HEK293 (cell line): ENCODE results near the gene SPATA31D3.

Experiments
- CTCF ChIA-PET: fragments of 350-600 bp; formaldehyde crosslinking; extraction: SDS; loops from one replicate; lab custom pipeline; 2021; ENCODE audit warnings: antibody characterized with exemption; lab: Yijun Ruan, JAX
- POLR2A ChIA-PET: fragments of 300-600 bp; formaldehyde crosslinking; extraction: SDS; loops from one replicate; lab custom pipeline; 2020; ENCODE audit warnings: antibody characterized with exemption, inconsistent platforms; lab: Yijun Ruan, JAX
- H3K27ac ChIP-seq: fragments of 200-500 bp; sonication (Bioruptor generic); 2 replicates; pipeline ENCODE4 v1.5.1; 2014; ENCODE audit warnings: low read depth, low read length, control low read depth, inconsistent platforms; ENCODE audit errors: extremely low read depth
- H3K36me3 ChIP-seq, 2 experiments: fragments of 200-500 bp in 1 of 2; sonication (Bioruptor generic) in 1 of 2; 1 replicate in 1 of 2; 2 replicates in 1 of 2; pipeline ENCODE4 v1.5.1; 2014 to 2017; ENCODE audit warnings: inconsistent platforms in 2 of 2, low read length in 2 of 2; ENCODE audit not compliant: control insufficient read depth in 2 of 2, insufficient read depth in 1 of 2
- H3K4me1 ChIP-seq: fragments of 200-500 bp; sonication (Bioruptor generic); 2 replicates; pipeline ENCODE4 v1.5.1; 2014; ENCODE audit warnings: mild to moderate bottlenecking, low read length, inconsistent platforms; ENCODE audit not compliant: control insufficient read depth, insufficient read depth
- H3K4me3 ChIP-seq: 2 replicates; pipeline ENCODE4 v1.5.1; 2011; ENCODE audit warnings: low read depth, mild to moderate bottlenecking, control low read depth, low read length, moderate library complexity
- H3K9me3 ChIP-seq: fragments of 200-500 bp; sonication (Bioruptor generic); 2 replicates; pipeline ENCODE4 v1.5.1; 2014; ENCODE audit warnings: low read depth, low read length, inconsistent platforms; ENCODE audit not compliant: control insufficient read depth, insufficient read depth
- HOXC10 ChIP-seq: sonication (generic); formaldehyde crosslinking; IDR thresholded peaks from 2 replicates; pipeline ENCODE4 v1.8.1; 2023; ENCODE audit warnings: mild to moderate bottlenecking, missing genetic modification reagents
- PATZ1 ChIP-seq: fragments of 450-650 bp; formaldehyde crosslinking; IDR thresholded peaks from 2 replicates; pipeline ENCODE4 v1.5.1; 2016; ENCODE audit warnings: missing biosample characterization, missing genetic modification characterization
- REST ChIP-seq: fragments of 450-650 bp; formaldehyde crosslinking; IDR thresholded peaks from 2 replicates; pipeline ENCODE4 v1.5.1; 2016; ENCODE audit warnings: missing biosample characterization, missing genetic modification characterization
- SETDB1 ChIP-seq: IDR thresholded peaks from one replicate; pipeline ENCODE4 v1.6.1; 2017; ENCODE audit warnings: mild to moderate bottlenecking, low read length, moderate library complexity, mixed read lengths; ENCODE audit not compliant: insufficient read length
- TRIM28 ChIP-seq: IDR thresholded peaks from 2 replicates; pipeline ENCODE4 v1.6.1; 2011; ENCODE audit warnings: low read length, control low read depth, borderline replicate concordance
- ZNF121 ChIP-seq: fragments of 450-650 bp; formaldehyde crosslinking; IDR thresholded peaks from 2 replicates; pipeline ENCODE4 v1.5.1; 2016; ENCODE audit warnings: missing biosample characterization, missing genetic modification characterization
- ZNF16 ChIP-seq: fragments of 450-650 bp; formaldehyde crosslinking; IDR thresholded peaks from 2 replicates; pipeline ENCODE4 v1.5.1; 2016; ENCODE audit warnings: low read depth, missing biosample characterization, missing genetic modification characterization
- ZNF169 ChIP-seq: fragments of 450-650 bp; formaldehyde crosslinking; IDR thresholded peaks from 2 replicates; pipeline ENCODE4 v1.5.1; 2016; ENCODE audit warnings: missing biosample characterization, missing genetic modification characterization
- ZNF221 ChIP-seq: fragments of 450-650 bp; formaldehyde crosslinking; IDR thresholded peaks from 2 replicates; pipeline ENCODE4 v1.5.1; 2017; ENCODE audit warnings: missing biosample characterization, missing genetic modification characterization, borderline replicate concordance
- ZNF280D ChIP-seq: fragments of 450-650 bp; formaldehyde crosslinking; IDR thresholded peaks from 2 replicates; pipeline ENCODE4 v1.5.1; 2016; ENCODE audit warnings: missing biosample characterization, missing genetic modification characterization
- ZNF585B ChIP-seq: fragments of 450-650 bp; formaldehyde crosslinking; IDR thresholded peaks from 2 replicates; pipeline ENCODE4 v1.5.1; 2016; ENCODE audit warnings: missing biosample characterization, missing genetic modification characterization
- ZNF645 ChIP-seq: fragments of 450-650 bp; formaldehyde crosslinking; IDR thresholded peaks from 2 replicates; pipeline ENCODE4; 2016; ENCODE audit warnings: missing biosample characterization, missing genetic modification characterization
- ZNF664 ChIP-seq: fragments of 450-650 bp; formaldehyde crosslinking; IDR thresholded peaks from 2 replicates; pipeline ENCODE4 v1.5.1; 2016; ENCODE audit warnings: missing biosample characterization, missing genetic modification characterization
- ZNF747 ChIP-seq: fragments of 450-650 bp; formaldehyde crosslinking; IDR thresholded peaks from 2 replicates; pipeline ENCODE4 v1.5.1; 2016; ENCODE audit warnings: missing biosample characterization, missing genetic modification characterization
- ZNF830 ChIP-seq: fragments of 450-650 bp; IDR thresholded peaks from 2 replicates; pipeline ENCODE4 v1.5.0; 2018; ENCODE audit warnings: missing biosample characterization, missing genetic modification characterization, low read depth, mild to moderate bottlenecking, moderate library complexity
- ZXDB ChIP-seq: fragments of 450-650 bp; formaldehyde crosslinking; IDR thresholded peaks from 2 replicates; pipeline ENCODE4 v1.5.1; 2016; ENCODE audit warnings: missing biosample characterization, missing genetic modification characterization

Gene SPATA31D3

GRCh38 chr9:81955625-81956024 is 12.3 kb downstream of the SPATA31D3 start:
- H3K4me3 ChIP-seq = no peak overlapping the region
- ChIA-PET CTCF (no interaction called here), POLR2A (no interaction called here)
- H3K9me3 ChIP-seq = no peaks in the 10 kb centered on the region
- H3K36me3 ChIP-seq = no peaks in the 10 kb centered on the region
- H3K4me1 ChIP-seq = no peaks in the 10 kb centered on the region
- TF ChIP-seq PATZ1 (no peak), TRIM28 (peak; percentile 66; the same call in 1 of the 2 replicates), SETDB1 (peak; percentile 79), ZNF221 (no peak), ZNF585B (peak; percentile 86)
- H3K27ac ChIP-seq = no peak overlapping the region

- ChIA-PET POLR2A (no interaction called here), CTCF (interaction anchor here (0.7 kb wide), 1 partner anchor 143 kb away, joined by 3 read pairs; no protein-coding TSS in a partner anchor)
- Histone ChIP-seq H3K4me1 (no peaks in the 10 kb centered on the region), H3K9me3 (no peaks in the 10 kb centered on the region), H3K4me3 (no peak overlapping the region), H3K36me3 (no peaks in the 10 kb centered on the region), H3K27ac (no peak overlapping the region)
- TF ChIP-seq ZNF16 = no peak
- no peak for TF ChIP-seq ZNF664 (tag by site-specific recombination)
- no peak for TF ChIP-seq HOXC10 (CRISPR knock-in tag)
- TF ChIP-seq ZNF121 (tag by site-specific recombination) = no peak
- no peak for TF ChIP-seq REST (tag by site-specific recombination)
- TF ChIP-seq ZNF830 (tag by site-specific recombination) = no peak
- TF ChIP-seq ZNF280D (tag by site-specific recombination) = no peak
- TF ChIP-seq ZNF747 = no peak
- TF ChIP-seq ZNF169 (tag by site-specific recombination) = no peak
- no peak for TF ChIP-seq ZNF645
- TF ChIP-seq ZXDB (tag by site-specific recombination) = no peak
Observed at GRCh38 chr9:81964218-81965171, 21.2 kb downstream of the SPATA31D3 start.
